Measurements from ENCODE around the gene PUS7. TPM values are rescaled to one million over a fixed set of nuclear protein-coding genes. Genes with fewer than 3 reads are reported as not detected.

Gene PUS7
- total and polyA plus RNA-seq, 2 of the 4 experiments (the other 2 are of a cell fraction): 11.7 to 17.0 TPM

- Histone ChIP-seq H4K8ac (ENCODE audit: low read depth in 2 of 2, low read length in 2 of 2) (peak within 1 kb of the TSS; percentile 73 to 90), H4K5ac (ENCODE audit: low read depth, low read length) (peak within 1 kb of the TSS; percentile 96), H2AFZ (replicated peaks; ENCODE audit: low read length, poor library complexity) (peak within 1 kb of the TSS; percentile 96), H3K36me3 (ENCODE audit: control insufficient read depth, insufficient read depth, low read length) (peaks cover 3% of the 10 kb centered on the region), H3K14ac (replicated peaks; ENCODE audit: low read depth, low read length) (peak within 1 kb of the TSS; percentile 90), H3K4me2 (ENCODE audit: low read depth, low read length) (peak within 1 kb of the TSS; percentile 98), H3K9ac (ENCODE audit: low read depth, low read length) (peak within 1 kb of the TSS; percentile 99), H4K20me1 (ENCODE audit: insufficient read depth, low read length) (no peaks in the 10 kb centered on the region), H4K91ac (ENCODE audit: insufficient read depth, low read depth, low read length) (peak within 1 kb of the TSS; percentile 39), H2BK15ac (ENCODE audit: low read depth, low read length) (peak within 1 kb of the TSS; percentile 22; the same call in 1 of the 3 replicates), H2BK20ac (ENCODE audit: low read depth, low read length) (no peak within 1 kb of the TSS), H3K23ac (ENCODE audit: low read depth, low read length) (peak within 1 kb of the TSS; percentile 87), H2BK5ac (ENCODE audit: low read depth, low read length, poor library complexity, severe bottlenecking) (peak within 1 kb of the TSS; percentile 77), H3K9me1 (ENCODE audit: insufficient read depth, low read length) (peaks cover 8% of the 10 kb centered on the region), H3K27ac (ENCODE audit: insufficient read depth, low read length) (peak within 1 kb of the TSS; percentile 94), H3K9me3 (ENCODE audit: control insufficient read depth, insufficient read depth, low read length) (no peaks in the 10 kb centered on the region), H3K4ac (ENCODE audit: low read depth, low read length) (peak within 1 kb of the TSS; percentile 85), H3K56ac (ENCODE audit: extremely low read depth, insufficient read depth, low read length) (peak within 1 kb of the TSS; percentile 77), H3K4me3 (ENCODE audit: insufficient read depth, low read depth, low read length) (peak within 1 kb of the TSS; percentile 95), H2AK9ac (replicated peaks; ENCODE audit: low read depth, low read length, poor library complexity) (peak within 1 kb of the TSS; percentile 63), H3K27me3 (ENCODE audit: control insufficient read depth, insufficient read depth, low read length) (no peaks in the 10 kb centered on the region), H3K79me1 (ENCODE audit: low read depth in 1 of 2, low read length in 2 of 2) (peaks cover 13 to 34% of the 10 kb centered on the region in 2 experiments), H2BK120ac (ENCODE audit: low read depth, low read length) (no peak within 1 kb of the TSS), H3K4me1 (ENCODE audit: control insufficient read depth, insufficient read depth, low read length) (peaks cover 2% of the 10 kb centered on the region; the same call in 1 of the 2 replicates), H3K18ac (ENCODE audit: low read depth, low read length) (peak within 1 kb of the TSS; percentile 75), H2AK5ac (ENCODE audit: low read depth, low read length) (peak within 1 kb of the TSS; percentile 85)
- CTCF ChIA-PET: interaction anchor here (0.7 to 1.1 kb wide), 4 partner anchors 8 to 20 kb away, joined by 3 to 5 read pairs (median 4); no protein-coding TSS in a partner anchor
- intact Hi-C loops (cut with micrococcal nuclease) (no loop called here), in situ Hi-C loops (cut with MboI; ENCODE audit: low sequenced_read_pairs) (no loop called here), dilution Hi-C loops (cut with HindIII; ENCODE audit: low sequenced_read_pairs, unreplicated experiment) (no loop called here)
- BruUV-seq (replicated peaks): no TSS peak
- ATAC-seq (ENCODE audit: low read depth): peak; percentile 100
- DNase-seq: peak; percentile 91
- 3% methylated on average over 14 of the region's 42 CpGs; no CpG with 5 or more reads in 1 of the 2 experiments for WGBS, 2 experiments (ENCODE audit: extremely low coverage in 2 of 2, insufficient read length in 1 of 2)
- POLR2A ChIA-PET (ENCODE audit: unreplicated experiment): interaction anchor here (0.6 kb wide), 1 partner anchor 555 kb away, joined by 4 read pairs; no protein-coding TSS in a partner anchor
- no peak for TF ChIP-seq FOS (IDR thresholded peaks at IDR 0.05; ENCODE audit: low read depth, low read length)
- peak; percentile 25; the same call in 1 of the 2 replicates for TF ChIP-seq SMC3 (IDR thresholded peaks at IDR 0.05; ENCODE audit: low read depth, low read length)
- no peak for TF ChIP-seq RFX5 (IDR thresholded peaks at IDR 0.05; ENCODE audit: low read depth, low read length)
- no peak for TF ChIP-seq MAFK (IDR thresholded peaks at IDR 0.05; ENCODE audit: low read depth, low read length)
- TF ChIP-seq CTCF (conservative IDR thresholded peaks at IDR 0.05; ENCODE audit: low read depth, low read length): peak; percentile 86
- TF ChIP-seq RCOR1 (IDR thresholded peaks at IDR 0.05; ENCODE audit: insufficient replicate concordance, low read length): no peak
- no peak for TF ChIP-seq NFE2L2 (IDR thresholded peaks at IDR 0.05; ENCODE audit: low read depth, low read length)
- TF ChIP-seq CEBPB (IDR thresholded peaks at IDR 0.05; ENCODE audit: low read depth, low read length): no peak
- TF ChIP-seq CHD1 (IDR thresholded peaks at IDR 0.05; ENCODE audit: low read depth, low read length): no peak
- peak; percentile 90 for TF ChIP-seq BHLHE40 (IDR thresholded peaks at IDR 0.05; ENCODE audit: low read depth, low read length)
- TF ChIP-seq MXI1 (IDR thresholded peaks at IDR 0.05; ENCODE audit: borderline replicate concordance, low read depth, low read length): peak; percentile 74; the same call in 1 of the 2 replicates
- no peak for TF ChIP-seq USF2 (IDR thresholded peaks at IDR 0.05; ENCODE audit: low read depth, low read length)
- TF ChIP-seq MAZ (IDR thresholded peaks at IDR 0.05; ENCODE audit: borderline replicate concordance, low read depth, low read length): peak; percentile 84; the same call in 1 of the 2 replicates
These were observed 10.0 kb upstream of the PUS7 start, which contains the start of gene RINT1 for GRCh38 chr7:105531792-105532671. Gene RINT1 (plus strand): TSS chr7:105532201. CDS start chr7:105532316, 115 bp downstream.
